ENCODE measurements around the gene DAGLB. TPM values are rescaled to one million over a fixed set of nuclear protein-coding genes. Genes with fewer than 3 reads are reported as not detected.
A peak's percentile ranks its signal among the peaks of the same experiment; 100 is the strongest.
"Not testable (repeated sequence)": the region's sequence is repeated elsewhere in the genome, so short reads cannot be mapped to it uniquely, and the experiment has no call there.

The DAGLB gene
- total RNA-seq, 1 experiment from 2014 or later, result 29.5 TPM

GRCh38 chr7:6379886-6380285 lies 67.9 kb downstream of the DAGLB start:
- no peak overlapping the region for H3K4me3 Mint-ChIP-seq (ENCODE audit: unreplicated experiment)
- ChIA-PET POLR2A (interaction anchor here (0.7 to 1.2 kb wide), 2 partner anchors 8 to 19 kb away, joined by 3 to 4 read pairs; no protein-coding TSS in a partner anchor), CTCF (no interaction called here)
- intact Hi-C loops (cut with micrococcal nuclease), result no loop called here
- peaks cover 47% of the 10 kb centered on the region for H3K36me3 Mint-ChIP-seq (ENCODE audit: insufficient read depth, unreplicated experiment)
- no peak for DNase-seq (ENCODE audit: unreplicated experiment)
- TF ChIP-seq CTCF (IDR thresholded peaks at IDR 0.05; ENCODE audit: unreplicated experiment), result no peak
- peak overlapping the region; percentile 61 for H3K27ac Mint-ChIP-seq (ENCODE audit: low read depth, unreplicated experiment)
- no peaks in the 10 kb centered on the region for H3K9me3 Mint-ChIP-seq (ENCODE audit: unreplicated experiment)
- peaks cover 32% of the 10 kb centered on the region for H3K4me1 Mint-ChIP-seq (ENCODE audit: insufficient read depth, unreplicated experiment)
- no TSS peak for BruUV-seq (replicated peaks)
- no peaks in the 10 kb centered on the region for H3K27me3 Mint-ChIP-seq (ENCODE audit: insufficient read depth, unreplicated experiment)

- intact Hi-C loops (cut with micrococcal nuclease); H3K27me3 Mint-ChIP-seq (ENCODE audit: insufficient read depth, unreplicated experiment); POLR2A ChIA-PET; DNase-seq (ENCODE audit: unreplicated experiment); BruUV-seq (replicated peaks); H3K9me3 Mint-ChIP-seq (ENCODE audit: unreplicated experiment); H3K4me3 Mint-ChIP-seq (ENCODE audit: unreplicated experiment); H3K27ac Mint-ChIP-seq (ENCODE audit: low read depth, unreplicated experiment): not testable (repeated sequence)
- Mint-ChIP-seq H3K36me3 (ENCODE audit: insufficient read depth, unreplicated experiment) (peaks cover 47% of the 10 kb centered on the region), H3K4me1 (ENCODE audit: insufficient read depth, unreplicated experiment) (peaks cover 26% of the 10 kb centered on the region)
- CTCF ChIA-PET, result interaction anchor here (0.6 kb wide), 1 partner anchor 494 kb away, joined by 3 read pairs; no protein-coding TSS in a partner anchor
Measured at GRCh38 chr7:6378556-6378955, 69.2 kb downstream of the DAGLB start.

GRCh38 chr7:6376820-6377219 lies 70.9 kb downstream of the DAGLB start:
- no TSS peak for BruUV-seq (replicated peaks)
- H3K4me1 Mint-ChIP-seq (ENCODE audit: insufficient read depth, unreplicated experiment), result peaks cover 26% of the 10 kb centered on the region
- CTCF ChIA-PET, result interaction anchor here (0.9 kb wide), 2 partner anchors 60 to 328 kb away, joined by 3 to 5 read pairs; no protein-coding TSS in a partner anchor

GRCh38 chr7:6375348-6376101 lies 72.2 kb downstream of the DAGLB start:
- ChIA-PET POLR2A (interaction anchor here (0.6 to 2.5 kb wide), 3 partner anchors 10 to 360 kb away, joined by 3 to 21 read pairs (median 3); no protein-coding TSS in a partner anchor), CTCF (interaction anchor here (0.7 kb wide), 1 partner anchor 87 kb away, joined by 3 read pairs; no protein-coding TSS in a partner anchor)
- H3K4me3 Mint-ChIP-seq (ENCODE audit: unreplicated experiment), result peak overlapping the region; percentile 95

More at GRCh38 chr7:6376820-6377219, 70.9 kb downstream of the DAGLB start:
- POLR2A ChIA-PET, result interaction anchor here (2.5 kb wide), 1 partner anchor 9 kb away, joined by 21 read pairs; no protein-coding TSS in a partner anchor
- Mint-ChIP-seq H3K27me3 (ENCODE audit: insufficient read depth, unreplicated experiment) (no peaks in the 10 kb centered on the region), H3K36me3 (ENCODE audit: insufficient read depth, unreplicated experiment) (peaks cover 47% of the 10 kb centered on the region), H3K4me3 (ENCODE audit: unreplicated experiment) (peak overlapping the region; percentile 95), H3K9me3 (ENCODE audit: unreplicated experiment) (no peaks in the 10 kb centered on the region), H3K27ac (ENCODE audit: low read depth, unreplicated experiment) (no peak overlapping the region)
- no peak for DNase-seq (ENCODE audit: unreplicated experiment)
- intact Hi-C loops (cut with micrococcal nuclease), result no loop called here
- TF ChIP-seq CTCF (IDR thresholded peaks at IDR 0.05; ENCODE audit: unreplicated experiment), result no peak

More at GRCh38 chr7:6375348-6376101, 72.2 kb downstream of the DAGLB start:
- Mint-ChIP-seq H3K36me3 (ENCODE audit: insufficient read depth, unreplicated experiment) (peaks cover 42% of the 10 kb centered on the region), H3K4me1 (ENCODE audit: insufficient read depth, unreplicated experiment) (peaks cover 23% of the 10 kb centered on the region), H3K27ac (ENCODE audit: low read depth, unreplicated experiment) (peak overlapping the region; percentile 92), H3K9me3 (ENCODE audit: unreplicated experiment) (no peaks in the 10 kb centered on the region), H3K27me3 (ENCODE audit: insufficient read depth, unreplicated experiment) (no peaks in the 10 kb centered on the region)
- intact Hi-C loops (cut with micrococcal nuclease), result no loop called here
- TSS peak; percentile 60 for BruUV-seq (replicated peaks)
- TF ChIP-seq CTCF (IDR thresholded peaks at IDR 0.05; ENCODE audit: unreplicated experiment), result no peak
- DNase-seq (ENCODE audit: unreplicated experiment), result peak; percentile 40
